HCT116 (cell line): Measurements from ENCODE around the gene HSD17B10. TPM values are rescaled to one million over a fixed set of nuclear protein-coding genes. Genes with fewer than 3 reads are reported as not detected.

Experiments used
- ATAC-seq: fragments of 200-7000 bp; cut with Tn5 transposase; 2 replicates; pipeline ENCODE4 v1.9.1; 2020; ENCODE audit warnings: mild to moderate bottlenecking, moderate library complexity
- BruUV-seq: library from RNA; stranded (reverse); fragments of 400-500 nt; replicated peaks from 2 replicates; lab custom pipeline; 2021; lab: Mats Ljungman, UMichigan
- CTCF ChIA-PET: fragments of 300-600 bp; sonication (Branson Sonifier 250); formaldehyde crosslinking; loops from one replicate; lab custom pipeline; 2021; ENCODE audit warnings: antibody characterized with exemption; lab: Charles Lee
- POLR2A ChIA-PET: fragments of 300-600, 350-600 bp; sonication (Branson Sonifier 250); formaldehyde crosslinking; loops from one replicate; lab custom pipeline; 2021; ENCODE audit warnings: antibody characterized with exemption; lab: Charles Lee
- RAD21 ChIA-PET, 2 experiments: fragments of 300-600 bp; sonication (Branson Sonifier 250); formaldehyde crosslinking; loops; one replicate each; lab custom pipeline; 2023; ENCODE audit warnings: low total read pairs in 2 of 2; ENCODE audit not compliant: uncharacterized antibody in 2 of 2, unreplicated experiment in 2 of 2, low non-redundant PET in 1 of 2; lab: Charles Lee
- DNase-seq: peaks from one replicate; pipeline ENCODE4 v3.0.0-alpha.2; 2010; ENCODE audit warnings: low read depth, low spot score
- H2AFZ ChIP-seq: fragments of 200-600 bp; shearing (Covaris generic), sonication (generic); 2 replicates; pipeline ENCODE4 v1.6.1; 2017; ENCODE audit warnings: low read depth, mixed run types, mixed read lengths, antibody characterized with exemption, low read length; ENCODE audit not compliant: poor library complexity, severe bottlenecking
- H3K27ac ChIP-seq: 2 replicates; pipeline ENCODE4 v1.5.1; 2012; ENCODE audit warnings: low read depth, low read length
- H3K27me3 ChIP-seq: fragments of 200-600 bp; sonication (generic); 2 replicates; pipeline ENCODE4 v1.6.1; 2016; ENCODE audit warnings: mixed run types, low read length, mixed read lengths; ENCODE audit not compliant: insufficient read depth
- H3K36me3 ChIP-seq, 2 experiments: fragments of 200-500 bp in 1 of 2; fragments of 200-600 bp in 1 of 2; sonication (Bioruptor generic) in 1 of 2; sonication (generic) in 1 of 2; 2 replicates each; pipeline versions ENCODE4 v1.5.1 to v1.6.1; 2014 to 2016; ENCODE audit warnings: low read length in 2 of 2, inconsistent platforms in 1 of 2, mixed read lengths in 1 of 2, mixed run types in 1 of 2; ENCODE audit not compliant: insufficient read depth in 2 of 2, control insufficient read depth in 1 of 2
- H3K4me1 ChIP-seq, 2 experiments: fragments of 200-600 bp in 1 of 2; sonication (generic) in 1 of 2; 2 replicates each; pipeline versions ENCODE4 v1.5.1 to v1.6.1; 2012 to 2017; ENCODE audit warnings: low read length in 2 of 2, inconsistent platforms in 1 of 2, mild to moderate bottlenecking in 1 of 2, mixed read lengths in 1 of 2, mixed run types in 1 of 2, moderate library complexity in 1 of 2; ENCODE audit not compliant: insufficient read depth in 2 of 2, control insufficient read depth in 1 of 2
- H3K4me2 ChIP-seq: fragments of 200-600 bp; sonication (generic); 2 replicates; pipeline ENCODE4 v1.6.1; 2017; ENCODE audit warnings: mixed run types, low read length, mixed read lengths
- H3K4me3 ChIP-seq, 2 experiments: fragments of 200-600 bp in 1 of 2; sonication (generic) in 1 of 2; replicated peaks in 1 of 2; 2 replicates each; pipeline ENCODE4 v1.5.1; 2011 to 2016; ENCODE audit warnings: low read length in 2 of 2, control low read depth in 1 of 2, low read depth in 1 of 2, mild to moderate bottlenecking in 1 of 2, mixed read lengths in 1 of 2, mixed run types in 1 of 2
- H3K79me2 ChIP-seq: fragments of 200-600 bp; sonication (generic); 2 replicates; pipeline ENCODE4 v1.6.1; 2017; ENCODE audit warnings: mild to moderate bottlenecking, mixed run types, low read length, moderate library complexity, mixed read lengths; ENCODE audit not compliant: insufficient read depth
- H3K9ac ChIP-seq: fragments of 200-600 bp; sonication (generic); 2 replicates; pipeline ENCODE4 v1.6.1; 2016; ENCODE audit warnings: low read length, mixed read lengths
- H3K9me2 ChIP-seq: fragments of 200-600 bp; sonication (generic), shearing (Covaris generic); 2 replicates; pipeline ENCODE4 v1.6.1; 2017; ENCODE audit warnings: mixed run types, mild to moderate bottlenecking, moderate library complexity; ENCODE audit not compliant: insufficient read depth
- H3K9me3 ChIP-seq, 2 experiments: fragments of 200-500 bp in 1 of 2; fragments of 200-600 bp in 1 of 2; sonication (Bioruptor generic) in 1 of 2; sonication (generic) in 1 of 2; 2 replicates each; pipeline ENCODE4 v1.6.1; 2014 to 2017; ENCODE audit warnings: low read length in 2 of 2, mixed read lengths in 2 of 2, inconsistent platforms in 1 of 2, low read depth in 1 of 2, mild to moderate bottlenecking in 1 of 2, mixed run types in 1 of 2, moderate library complexity in 1 of 2; ENCODE audit not compliant: control insufficient read depth in 1 of 2, insufficient read depth in 1 of 2
- H4K20me1 ChIP-seq: fragments of 200-600 bp; sonication (generic), shearing (Covaris generic); 2 replicates; pipeline ENCODE4 v1.6.1; 2017; ENCODE audit warnings: mixed run types, mild to moderate bottlenecking, moderate library complexity; ENCODE audit not compliant: insufficient read depth
- CEBPB ChIP-seq: IDR thresholded peaks from 2 replicates; pipeline ENCODE4 v1.6.1; 2012; ENCODE audit warnings: low read depth
- CTCF ChIP-seq, 3 experiments: fragments of 200-600 bp in 1 of 3; sonication (generic) in 1 of 3; IDR thresholded peaks in 2 of 3; conservative IDR thresholded peaks in 1 of 3; 2 replicates each; pipeline ENCODE4 v1.5.1; 2012 to 2017; ENCODE audit warnings: low read depth in 2 of 3, low read length in 2 of 3, antibody characterized with exemption in 1 of 3, borderline replicate concordance in 1 of 3, control low read depth in 1 of 3, mild to moderate bottlenecking in 1 of 3, mixed read lengths in 1 of 3, mixed run types in 1 of 3, moderate library complexity in 1 of 3; ENCODE audit not compliant: insufficient read depth in 1 of 3
- EZH2 ChIP-seq: fragments of 200-600 bp; sonication (generic); IDR thresholded peaks from 2 replicates; pipeline ENCODE4 v1.6.1; 2017; ENCODE audit warnings: antibody characterized with exemption, mixed run types
- EZH2phosphoT487 ChIP-seq: fragments of 200-600 bp; IDR thresholded peaks from 2 replicates; pipeline ENCODE4 v1.6.1; 2018; ENCODE audit warnings: antibody characterized with exemption, borderline replicate concordance
- RAD21 ChIP-seq: IDR thresholded peaks from 2 replicates; pipeline ENCODE4 v1.6.1; 2012; ENCODE audit warnings: low read depth, mild to moderate bottlenecking
- SIN3A ChIP-seq: IDR thresholded peaks from 2 replicates; pipeline ENCODE4 v1.6.1; 2012; ENCODE audit warnings: low read depth
- SP1 ChIP-seq: IDR thresholded peaks from 2 replicates; pipeline ENCODE4 v1.6.1; 2012; ENCODE audit warnings: low read depth
- intact Hi-C: fragments of 100-400 bp; cut with micrococcal nuclease; formaldehyde crosslinking; loops from 2 replicates; pipeline ENCODE4 v1.10.0; 2022
- total RNA-seq: library from RNA; stranded (reverse); gene quantifications from one replicate; pipeline ENCODE4 v1.2.1, GENCODE V29; 2021; ENCODE audit not compliant: unreplicated experiment
- TF ChIP-seq, protein P1 (sequence below): IDR thresholded peaks from 2 replicates; pipeline ENCODE4 v1.6.1; 2012; ENCODE audit warnings: low read depth

HSD17B10 gene
- total RNA-seq, 1 experiment from 2014 or later = 94.4 TPM

GRCh38 chrX:53445977-53446376, 11.8 kb upstream of the HSD17B10 start:
- peaks cover 3 to 8% of the 10 kb centered on the region in 2 experiments; a peak in 2 of 4 replicates for H3K4me1 ChIP-seq
- H3K4me2 ChIP-seq = no peak overlapping the region
- no peaks in the 10 kb centered on the region for H3K27me3 ChIP-seq
- no peak overlapping the region for H2AFZ ChIP-seq
- RAD21 ChIA-PET = interaction anchor here (0.9 to 1.5 kb wide), 3 partner anchors 128 to 131 kb away, joined by 3 to 7 read pairs (median 4); no protein-coding TSS in a partner anchor
- H3K9me3 ChIP-seq = no peaks in the 10 kb centered on the region
- ATAC-seq (peak; percentile 55), DNase-seq (no peak)
- H3K9ac ChIP-seq = no peak overlapping the region
- H3K79me2 ChIP-seq = no peaks in the 10 kb centered on the region
- H4K20me1 ChIP-seq = no peaks in the 10 kb centered on the region
- POLR2A ChIA-PET = interaction anchor here (0.9 to 1.0 kb wide), 2 partner anchors 23 to 221 kb away, joined by 3 read pairs; partner anchors contain the start of genes KDM5C, RIBC1 and SMC1A
- no peak overlapping the region for H3K4me3 ChIP-seq
- H3K27ac ChIP-seq = no peak overlapping the region
- CTCF ChIA-PET = interaction anchor here (0.6 to 2.8 kb wide), 9 partner anchors 8 to 164 kb away, joined by 3 to 25 read pairs (median 4); partner anchors contain the start of genes RIBC1 and SMC1A
- no TSS peak for BruUV-seq
- H3K9me2 ChIP-seq = no peaks in the 10 kb centered on the region
- no peaks in the 10 kb centered on the region for H3K36me3 ChIP-seq
- intact Hi-C loops = loop anchor here (1.0 kb wide), 1 partner anchor 129 kb away; no protein-coding TSS in a partner anchor
- TF ChIP-seq EZH2phosphoT487 (no peak), CTCF (IDR thresholded peaks at IDR 0.05 in 2 of 3, conservative IDR thresholded peaks at IDR 0.05 in 1 of 3; ENCODE audit: borderline replicate concordance in 1 of 3, insufficient read depth in 1 of 3, low read depth in 2 of 3, low read length in 2 of 3) (peak in 2 of 3 experiments; percentile 66 to 76; a peak in 4 of 6 replicates)
- TF ChIP-seq, all 23 proteins: peak for 1

DNA sequence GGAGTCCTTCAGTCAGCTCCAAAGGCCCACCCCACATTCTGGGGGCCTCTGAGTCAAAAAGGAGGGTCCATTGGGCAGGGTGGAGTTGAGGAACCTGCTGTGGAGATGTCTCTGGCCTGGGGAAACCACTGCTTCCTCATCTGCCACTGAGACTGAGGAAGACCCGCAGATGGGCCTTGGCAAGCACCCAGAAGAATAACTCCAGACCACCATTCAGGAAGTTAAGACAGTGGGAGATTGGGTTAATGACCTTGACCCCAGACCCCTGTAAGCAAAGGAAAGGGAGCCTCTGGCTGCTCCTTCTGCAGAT, 8.1 kb upstream of the HSD17B10 start:
- BruUV-seq = no TSS peak
- Histone ChIP-seq H3K9ac (peak overlapping the region; percentile 46), H3K27me3 (no peaks in the 10 kb centered on the region), H3K9me2 (no peaks in the 10 kb centered on the region), H4K20me1 (no peaks in the 10 kb centered on the region), H3K4me2 (peak overlapping the region; percentile 82), H3K9me3 (no peaks in the 10 kb centered on the region), H3K4me3 (peak overlapping the region; percentile 51 to 62), H3K79me2 (no peaks in the 10 kb centered on the region), H3K4me1 (peaks cover 7 to 20% of the 10 kb centered on the region in 2 experiments; a peak in 3 of 4 replicates), H2AFZ (no peak overlapping the region), H3K27ac (no peak overlapping the region), H3K36me3 (no peaks in the 10 kb centered on the region)
- CTCF ChIA-PET = no interaction called here
- POLR2A ChIA-PET = no interaction called here
- ATAC-seq (no peak), DNase-seq (no peak)
- intact Hi-C loops = no loop called here
- RAD21 ChIA-PET = no interaction called here
- TF ChIP-seq, protein P1, sequence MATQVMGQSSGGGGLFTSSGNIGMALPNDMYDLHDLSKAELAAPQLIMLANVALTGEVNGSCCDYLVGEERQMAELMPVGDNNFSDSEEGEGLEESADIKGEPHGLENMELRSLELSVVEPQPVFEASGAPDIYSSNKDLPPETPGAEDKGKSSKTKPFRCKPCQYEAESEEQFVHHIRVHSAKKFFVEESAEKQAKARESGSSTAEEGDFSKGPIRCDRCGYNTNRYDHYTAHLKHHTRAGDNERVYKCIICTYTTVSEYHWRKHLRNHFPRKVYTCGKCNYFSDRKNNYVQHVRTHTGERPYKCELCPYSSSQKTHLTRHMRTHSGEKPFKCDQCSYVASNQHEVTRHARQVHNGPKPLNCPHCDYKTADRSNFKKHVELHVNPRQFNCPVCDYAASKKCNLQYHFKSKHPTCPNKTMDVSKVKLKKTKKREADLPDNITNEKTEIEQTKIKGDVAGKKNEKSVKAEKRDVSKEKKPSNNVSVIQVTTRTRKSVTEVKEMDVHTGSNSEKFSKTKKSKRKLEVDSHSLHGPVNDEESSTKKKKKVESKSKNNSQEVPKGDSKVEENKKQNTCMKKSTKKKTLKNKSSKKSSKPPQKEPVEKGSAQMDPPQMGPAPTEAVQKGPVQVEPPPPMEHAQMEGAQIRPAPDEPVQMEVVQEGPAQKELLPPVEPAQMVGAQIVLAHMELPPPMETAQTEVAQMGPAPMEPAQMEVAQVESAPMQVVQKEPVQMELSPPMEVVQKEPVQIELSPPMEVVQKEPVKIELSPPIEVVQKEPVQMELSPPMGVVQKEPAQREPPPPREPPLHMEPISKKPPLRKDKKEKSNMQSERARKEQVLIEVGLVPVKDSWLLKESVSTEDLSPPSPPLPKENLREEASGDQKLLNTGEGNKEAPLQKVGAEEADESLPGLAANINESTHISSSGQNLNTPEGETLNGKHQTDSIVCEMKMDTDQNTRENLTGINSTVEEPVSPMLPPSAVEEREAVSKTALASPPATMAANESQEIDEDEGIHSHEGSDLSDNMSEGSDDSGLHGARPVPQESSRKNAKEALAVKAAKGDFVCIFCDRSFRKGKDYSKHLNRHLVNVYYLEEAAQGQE = no peak
- TF ChIP-seq EZH2phosphoT487 (no peak), SIN3A (no peak), CTCF (IDR thresholded peaks at IDR 0.05 in 2 of 3, conservative IDR thresholded peaks at IDR 0.05 in 1 of 3; ENCODE audit: borderline replicate concordance in 1 of 3, insufficient read depth in 1 of 3, low read depth in 2 of 3, low read length in 2 of 3) (no peak), RAD21 (no peak), EZH2 (no peak), SP1 (no peak), CEBPB (no peak)
